ENCODE data around the gene FNDC3B.

FNDC3B gene

GRCh38 chr3:172082820-172083513 lies 43.6 kb downstream of the FNDC3B start:
- in situ Hi-C loops (cut with MboI; ENCODE audit: low pct_unique_long_range_greater_than_20kb, low sequenced_read_pairs, unreplicated experiment), result no loop called here
- TF ChIP-seq CTCF (IDR thresholded peaks at IDR 0.05; ENCODE audit: extremely low read depth, insufficient read depth, missing control alignments), result no peak
- no peak for DNase-seq (ENCODE audit: low spot score)

GRCh38 chr3:172083995-172084409 lies 44.6 kb downstream of the FNDC3B start:
- no peak for DNase-seq (ENCODE audit: low spot score)
- in situ Hi-C loops (cut with MboI; ENCODE audit: low pct_unique_long_range_greater_than_20kb, low sequenced_read_pairs, unreplicated experiment), result no loop called here
- no peak for TF ChIP-seq CTCF (IDR thresholded peaks at IDR 0.05; ENCODE audit: extremely low read depth, insufficient read depth, missing control alignments)

DNA sequence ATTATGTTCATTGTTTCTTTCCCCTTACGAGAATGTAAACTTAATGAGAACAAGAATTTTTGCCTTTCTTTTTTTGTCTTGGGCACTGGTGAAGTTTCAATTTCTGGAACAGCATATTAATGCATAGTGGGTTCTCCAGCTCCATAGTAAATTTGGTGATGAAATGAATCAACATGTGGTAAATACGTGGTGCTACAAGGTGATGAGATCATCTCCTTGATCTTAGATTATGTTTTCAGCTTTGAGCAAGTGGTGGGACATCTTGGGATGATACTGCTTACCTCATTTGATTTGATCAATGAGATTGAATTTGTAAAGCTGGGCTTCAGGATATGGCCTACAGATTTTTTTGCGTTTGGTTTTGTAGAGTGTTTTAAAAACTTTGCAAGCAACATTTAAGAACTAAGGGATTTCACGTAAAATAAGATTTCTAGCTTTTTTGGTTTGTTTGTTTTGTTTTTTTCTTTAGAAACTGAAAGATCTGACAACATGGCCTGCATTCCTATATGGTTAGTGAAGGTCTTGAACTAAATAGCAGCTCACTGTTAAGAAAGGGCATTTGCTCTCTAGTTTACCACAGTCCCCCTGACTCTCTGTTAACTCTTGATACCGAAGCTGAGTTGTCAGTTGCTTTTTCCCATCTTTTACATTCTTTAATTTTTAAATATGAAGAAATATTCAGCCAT lies 45.6 kb downstream of the FNDC3B start:
- no peak for DNase-seq (ENCODE audit: low spot score)
- in situ Hi-C loops (cut with MboI; ENCODE audit: low pct_unique_long_range_greater_than_20kb, low sequenced_read_pairs, unreplicated experiment), result no loop called here
- TF ChIP-seq CTCF (IDR thresholded peaks at IDR 0.05; ENCODE audit: extremely low read depth, insufficient read depth, missing control alignments), result no peak

DNA sequence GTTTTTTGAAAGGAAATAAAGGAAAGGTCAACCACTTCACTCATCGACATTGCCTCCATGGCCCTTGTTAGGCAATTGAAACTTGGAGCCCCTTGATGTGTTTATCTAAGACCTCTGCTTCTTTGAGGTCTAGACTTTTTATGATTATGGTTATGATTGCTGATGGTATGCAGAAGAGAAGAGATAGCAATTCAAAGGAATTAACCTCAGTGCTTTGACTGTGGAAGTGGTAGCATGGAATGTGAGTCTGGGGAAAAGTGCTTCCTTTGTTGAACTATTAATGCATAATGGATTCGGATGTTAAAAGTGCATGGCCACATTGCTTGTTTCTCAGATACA lies 46.1 kb downstream of the FNDC3B start:
- TF ChIP-seq CTCF (IDR thresholded peaks at IDR 0.05; ENCODE audit: extremely low read depth, insufficient read depth, missing control alignments), result no peak
- DNase-seq (ENCODE audit: low spot score), result no peak
- in situ Hi-C loops (cut with MboI; ENCODE audit: low pct_unique_long_range_greater_than_20kb, low sequenced_read_pairs, unreplicated experiment), result no loop called here

- in situ Hi-C loops (cut with MboI; ENCODE audit: low pct_unique_long_range_greater_than_20kb, low sequenced_read_pairs, unreplicated experiment), result no loop called here
- no peak for TF ChIP-seq CTCF (IDR thresholded peaks at IDR 0.05; ENCODE audit: extremely low read depth, insufficient read depth, missing control alignments)
- no peak for DNase-seq (ENCODE audit: low spot score)
Measured at GRCh38 chr3:172086071-172086470, 46.7 kb downstream of the FNDC3B start.

GRCh38 chr3:172087198-172087597 lies 47.8 kb downstream of the FNDC3B start:
- no peak for DNase-seq (ENCODE audit: low spot score)
- no peak for TF ChIP-seq CTCF (IDR thresholded peaks at IDR 0.05; ENCODE audit: extremely low read depth, insufficient read depth, missing control alignments)
- in situ Hi-C loops (cut with MboI; ENCODE audit: low pct_unique_long_range_greater_than_20kb, low sequenced_read_pairs, unreplicated experiment), result no loop called here

All from GM13977 (cell line).